Anterior cingulate cortex (tissue), 58 donors: Measurements from ENCODE around the gene EMD.

Experiments used
- DNase-seq, 58 donors: peaks; one replicate each; lab custom pipeline; 2025; lab: John Stamatoyannopoulos, UW

Gene EMD

GRCh38 chrX:154354516-154354915 lies 24.6 kb upstream of the EMD start:
- DNase-seq: no peak

- DNase-seq: no peak
Measured at GRCh38 chrX:154355094-154355775, 23.9 kb upstream of the EMD start.

- DNase-seq: peak in 4 of 58 donors; percentile 5 to 20 (median 18)
Measured at GRCh38 chrX:154355776-154356140, 23.3 kb upstream of the EMD start.

- no peak for DNase-seq
Measured at GRCh38 chrX:154356596-154356995, 22.5 kb upstream of the EMD start.

GRCh38 chrX:154357205-154357604 lies 21.9 kb upstream of the EMD start:
- DNase-seq: no peak

GRCh38 chrX:154358011-154358410 lies 21.1 kb upstream of the EMD start:
- no peak for DNase-seq

GRCh38 chrX:154358829-154359228 lies 20.3 kb upstream of the EMD start:
- DNase-seq: no peak

- no peak for DNase-seq
Measured at GRCh38 chrX:154359362-154360154, 19.5 kb upstream of the EMD start.

GRCh38 chrX:154360155-154360713 lies 18.9 kb upstream of the EMD start:
- DNase-seq: no peak

GRCh38 chrX:154362085-154362742 lies 16.9 kb upstream of the EMD start:
- DNase-seq: no peak

- DNase-seq: no peak
Measured at GRCh38 chrX:154363706-154364439, 15.2 kb upstream of the EMD start.

- no peak for DNase-seq
Measured at GRCh38 chrX:154365052-154365600, 14.0 kb upstream of the EMD start.

- no peak for DNase-seq
Measured at GRCh38 chrX:154365997-154366665, 13.0 kb upstream of the EMD start.

GRCh38 chrX:154366666-154367055 lies 12.4 kb upstream of the EMD start:
- peak in 32 of 58 donors; percentile 2 to 70 (median 27) for DNase-seq

- no peak for DNase-seq
Measured at GRCh38 chrX:154367474-154368308, 11.4 kb upstream of the EMD start.

GRCh38 chrX:154368630-154369448 lies 10.3 kb upstream of the EMD start:
- peak in 2 of 58 donors; percentile 5 to 42 for DNase-seq

- peak in 38 of 58 donors; percentile 7 to 71 (median 33) for DNase-seq
Measured at GRCh38 chrX:154369449-154370299, 9.4 kb upstream of the EMD start.
